Gastrocnemius medialis (tissue), 4 donors: ENCODE measurements around the gene TMEM198. TPM values are rescaled to one million over a fixed set of nuclear protein-coding genes. Genes with fewer than 3 reads are reported as not detected.

Experiments
- ATAC-seq, 2 donors: fragments of 150-250 bp; one replicate each; pipeline ENCODE4 v1.9.1; 2016
- DNase-seq, 2 donors: peaks; one replicate each; pipeline ENCODE4 v3.0.0-alpha.2; 2019
- H3K27ac ChIP-seq, 4 donors: fragments of 200-600 bp; sonication (generic); 1 replicate in 1 of 4; 2 replicates in 3 of 4; pipeline ENCODE4 v1.5.1; 2016 to 2018; ENCODE audit warnings: mild to moderate bottlenecking in 2 of 4, moderate library complexity in 1 of 4
- H3K27me3 ChIP-seq, 3 donors: fragments of 200-600 bp; sonication (generic) in 2 of 3; 1 replicate in 1 of 3; 2 replicates in 2 of 3; pipeline versions ENCODE4 v1.5.1 to v1.6.0; 2016 to 2019; ENCODE audit warnings: mild to moderate bottlenecking in 1 of 3, moderate library complexity in 1 of 3
- H3K36me3 ChIP-seq, 2 donors: fragments of 200-600 bp; sonication (generic) in 1 of 2; one replicate each; pipeline ENCODE4 v1.5.1; 2017 to 2018
- H3K4me1 ChIP-seq, 2 donors: fragments of 200-600 bp; sonication (generic) in 1 of 2; one replicate each; pipeline ENCODE4 v1.5.1; 2016 to 2017; ENCODE audit warnings: mild to moderate bottlenecking in 2 of 2
- H3K4me3 ChIP-seq, 4 donors: fragments of 200-600 bp; sonication (generic) in 3 of 4; 1 replicate in 1 of 4; 2 replicates in 3 of 4; pipeline ENCODE4 v1.5.1; 2016 to 2019; ENCODE audit warnings: mild to moderate bottlenecking in 2 of 4
- H3K9me3 ChIP-seq, 3 donors: fragments of 200-600 bp; sonication (generic) in 2 of 3; 1 replicate in 1 of 3; 2 replicates in 2 of 3; pipeline ENCODE4 v1.5.1; 2016 to 2019
- CTCF ChIP-seq, 5 experiments: fragments of 450-650 bp in 3 of 5; fragments of 200-600 bp in 2 of 5; sonication (generic) in 2 of 5; IDR thresholded peaks in 4 of 5; conservative IDR thresholded peaks in 1 of 5; 1 replicate in 4 of 5; 2 replicates in 1 of 5; pipeline ENCODE4 v1.5.1; 2016 to 2019; ENCODE audit warnings: antibody characterized with exemption in 5 of 5, mild to moderate bottlenecking in 3 of 5, moderate library complexity in 3 of 5
- POLR2A ChIP-seq, 2 donors: fragments of 450-650 bp; IDR thresholded peaks; one replicate each; pipeline ENCODE4 v1.6.1; 2017; ENCODE audit warnings: antibody characterized with exemption in 2 of 2, mild to moderate bottlenecking in 2 of 2, moderate library complexity in 2 of 2
- in situ Hi-C, 4 donors: fragments of 200-750 bp; cut with MboI; loops; one replicate each; pipeline versions ENCODE4 v1.15.0 to v1.8.0; 2017; ENCODE audit warnings: low sequenced_read_pairs in 4 of 4
- intact Hi-C: fragments of 100-400 bp; cut with DNase I; formaldehyde crosslinking; loops from one replicate; pipeline ENCODE4 v1.15.1; 2023; ENCODE audit warnings: low total_unique reads
- total RNA-seq, 4 donors: library from RNA; depleted of rRNA; stranded (reverse); fragments of >200 nt; gene quantifications; one replicate each; pipeline versions ENCODE4 v1.1.0 to v1.2.3, GENCODE V29; 2016

TMEM198 gene
- total RNA-seq, 4 donors from 2014 or later, result 0.87 to 6.7 (median 3.3) TPM

GRCh38 chr2:219566640-219567039 lies 22.8 kb downstream of the TMEM198 start:
- Histone ChIP-seq H3K4me1 (peaks cover 6 to 9% of the 10 kb centered on the region in 2 donors), H3K27me3 (no peaks in the 10 kb centered on the region), H3K36me3 (peaks cover 0 to 37% of the 10 kb centered on the region in 2 donors), H3K9me3 (no peaks in the 10 kb centered on the region), H3K27ac (no peak overlapping the region), H3K4me3 (no peak overlapping the region)
- no peak for TF ChIP-seq CTCF (IDR thresholded peaks at IDR 0.05 in 4 of 5, conservative IDR thresholded peaks at IDR 0.05 in 1 of 5)
- no peak for TF ChIP-seq POLR2A (IDR thresholded peaks at IDR 0.05)
- in situ Hi-C loops (no loop called here), intact Hi-C loops (no loop called here)
- DNase-seq, result no peak
- ATAC-seq, result no peak

- in situ Hi-C loops (no loop called here), intact Hi-C loops (no loop called here)
- ATAC-seq, result no peak
- Histone ChIP-seq H3K36me3 (peaks cover 0 to 32% of the 10 kb centered on the region in 2 donors), H3K4me1 (peaks cover 11 to 14% of the 10 kb centered on the region in 2 donors), H3K9me3 (no peaks in the 10 kb centered on the region), H3K4me3 (no peak overlapping the region), H3K27me3 (no peaks in the 10 kb centered on the region), H3K27ac (no peak overlapping the region)
- no peak for TF ChIP-seq POLR2A (IDR thresholded peaks at IDR 0.05)
- no peak for TF ChIP-seq CTCF (IDR thresholded peaks at IDR 0.05 in 4 of 5, conservative IDR thresholded peaks at IDR 0.05 in 1 of 5)
- DNase-seq, result no peak
These were observed 23.3 kb downstream of the TMEM198 start for GRCh38 chr2:219567131-219567530.

- H3K36me3 ChIP-seq, result peaks cover 0 to 25% of the 10 kb centered on the region in 2 donors
- ATAC-seq (no peak), DNase-seq (no peak)
- in situ Hi-C loops (no loop called here), intact Hi-C loops (no loop called here)
- no peaks in the 10 kb centered on the region for H3K9me3 ChIP-seq
- TF ChIP-seq CTCF (IDR thresholded peaks at IDR 0.05 in 4 of 5, conservative IDR thresholded peaks at IDR 0.05 in 1 of 5) (no peak), POLR2A (IDR thresholded peaks at IDR 0.05) (no peak)
- H3K27me3 ChIP-seq, result no peaks in the 10 kb centered on the region
- no peak overlapping the region for H3K4me3 ChIP-seq
- no peak overlapping the region for H3K27ac ChIP-seq
- H3K4me1 ChIP-seq, result peaks cover 11 to 14% of the 10 kb centered on the region in 2 donors
These were observed 24.0 kb downstream of the TMEM198 start for GRCh38 chr2:219567791-219568361.

GRCh38 chr2:219569041-219569440 lies 25.2 kb downstream of the TMEM198 start:
- in situ Hi-C loops, result no loop called here

More at GRCh38 chr2:219569041-219569440, 25.2 kb downstream of the TMEM198 start:
- Histone ChIP-seq H3K27me3 (no peaks in the 10 kb centered on the region), H3K36me3 (peaks cover 0 to 13% of the 10 kb centered on the region in 2 donors), H3K4me1 (peaks cover 11 to 14% of the 10 kb centered on the region in 2 donors), H3K27ac (no peak overlapping the region), H3K4me3 (no peak overlapping the region), H3K9me3 (no peaks in the 10 kb centered on the region)
- ATAC-seq (no peak), DNase-seq (no peak)
- TF ChIP-seq POLR2A (IDR thresholded peaks at IDR 0.05) (no peak), CTCF (IDR thresholded peaks at IDR 0.05 in 4 of 5, conservative IDR thresholded peaks at IDR 0.05 in 1 of 5) (no peak)
- intact Hi-C loops, result no loop called here
